Stimulated activated naive B cell treated with anti-CD40 and anti-IgM and Interleukin-4, amounts not matched to agents 10 μg/mL and 1 μg/mL and 100 μg/mL, for 72 hours (primary cell): ENCODE results near the gene FOXR1.
"Not testable (repeated sequence)": the region's sequence is repeated elsewhere in the genome, so short reads cannot be mapped to it uniquely, and the experiment has no call there.

Source experiments
- ATAC-seq, 2 donors: fragments of 150-1000 bp; cut with Tn5 transposase; replicated peaks; 2 replicates each; pipeline ENCODE4 v1.10.0; 2021; ENCODE audit warnings: moderate library complexity in 1 of 2
- DNase-seq: peaks from one replicate; pipeline ENCODE4 v3.0.0; 2021
- H3K27ac Mint-ChIP-seq: one replicate; pipeline ENCODE4 v1.8.0; 2022; ENCODE audit warnings: mild to moderate bottlenecking, mixed read lengths
- H3K27me3 Mint-ChIP-seq, 2 donors: one replicate each; pipeline ENCODE4 v1.8.0; 2022; ENCODE audit warnings: mixed read lengths in 2 of 2
- H3K36me3 Mint-ChIP-seq, 2 donors: one replicate each; pipeline ENCODE4 v1.8.0; 2022; ENCODE audit warnings: mixed read lengths in 2 of 2, mild to moderate bottlenecking in 1 of 2
- H3K4me1 Mint-ChIP-seq, 2 donors: one replicate each; pipeline ENCODE4 v1.8.0; 2022; ENCODE audit warnings: mixed read lengths in 2 of 2, mild to moderate bottlenecking in 1 of 2
- H3K4me3 Mint-ChIP-seq, 2 donors: one replicate each; pipeline ENCODE4 v1.8.0; 2022; ENCODE audit warnings: mild to moderate bottlenecking in 2 of 2, mixed read lengths in 2 of 2, moderate library complexity in 1 of 2
- H3K9me3 Mint-ChIP-seq, 2 donors: one replicate each; pipeline ENCODE4 v1.8.0; 2022; ENCODE audit warnings: mixed read lengths in 2 of 2, mild to moderate bottlenecking in 1 of 2

Gene FOXR1

GRCh38 chr11:118997627-118998387 is 26.2 kb downstream of the FOXR1 start, which contains the start of gene CENATAC:
Gene CENATAC (plus strand): TSS chr11:118998138. CDS start chr11:118998198, 60 bp downstream.
- ATAC-seq (peak; percentile 90 to 97), DNase-seq (peak; percentile 93)
- Mint-ChIP-seq H3K36me3 (peaks cover 13 to 27% of the 10 kb centered on the region in 2 donors), H3K9me3 (no peaks in the 10 kb centered on the region), H3K27me3 (no peaks in the 10 kb centered on the region), H3K4me1 (peaks cover 15 to 44% of the 10 kb centered on the region in 2 donors), H3K27ac (peak within 1 kb of the TSS; percentile 97), H3K4me3 (peak within 1 kb of the TSS; percentile 97 to 98)

- Mint-ChIP-seq H3K27ac (peak overlapping the region; percentile 97), H3K4me1 (peaks cover 15 to 44% of the 10 kb centered on the region in 2 donors), H3K4me3 (peak overlapping the region; percentile 97 to 98), H3K9me3 (no peaks in the 10 kb centered on the region), H3K27me3 (no peaks in the 10 kb centered on the region), H3K36me3 (peaks cover 15 to 32% of the 10 kb centered on the region in 2 donors)
- ATAC-seq = no peak
- DNase-seq = no peak
These were observed 26.8 kb downstream of the FOXR1 start for GRCh38 chr11:118998388-118998717.

GRCh38 chr11:118998822-118999221 is 27.3 kb downstream of the FOXR1 start:
- peaks cover 13 to 31% of the 10 kb centered on the region in 2 donors for H3K36me3 Mint-ChIP-seq
- peak overlapping the region; percentile 97 for H3K27ac Mint-ChIP-seq
- no peak for ATAC-seq
- H3K9me3 Mint-ChIP-seq = no peaks in the 10 kb centered on the region
- peaks cover 15 to 44% of the 10 kb centered on the region in 2 donors for H3K4me1 Mint-ChIP-seq
- H3K27me3 Mint-ChIP-seq = no peaks in the 10 kb centered on the region
- DNase-seq = no peak
- H3K4me3 Mint-ChIP-seq = peak overlapping the region; percentile 97 to 98

- no peak for ATAC-seq
- peaks cover 15 to 42% of the 10 kb centered on the region in 2 donors for H3K4me1 Mint-ChIP-seq
- no peak overlapping the region for H3K27ac Mint-ChIP-seq
- no peaks in the 10 kb centered on the region for H3K27me3 Mint-ChIP-seq
- no peak overlapping the region for H3K4me3 Mint-ChIP-seq
- H3K36me3 Mint-ChIP-seq = peaks cover 16 to 39% of the 10 kb centered on the region in 2 donors
- DNase-seq = no peak
- H3K9me3 Mint-ChIP-seq = no peaks in the 10 kb centered on the region
These were observed 29.3 kb downstream of the FOXR1 start for GRCh38 chr11:119000906-119001305.

- Mint-ChIP-seq H3K9me3 (no peaks in the 10 kb centered on the region), H3K27me3 (no peaks in the 10 kb centered on the region), H3K4me1 (peaks cover 7 to 13% of the 10 kb centered on the region in 2 donors), H3K36me3 (peaks cover 39 to 47% of the 10 kb centered on the region in 2 donors), H3K27ac (peak overlapping the region; percentile 51), H3K4me3 (no peak overlapping the region)
- DNase-seq (no peak), ATAC-seq (no peak)
These were observed 35.1 kb downstream of the FOXR1 start for GRCh38 chr11:119006656-119007055.

GRCh38 chr11:119011476-119012053 is 40.0 kb downstream of the FOXR1 start:
- ATAC-seq (no peak), DNase-seq (no peak)
- peaks cover 29 to 33% of the 10 kb centered on the region in 2 donors for H3K4me1 Mint-ChIP-seq
- H3K27ac Mint-ChIP-seq = no peak overlapping the region
- no peaks in the 10 kb centered on the region for H3K27me3 Mint-ChIP-seq
- H3K36me3 Mint-ChIP-seq = peaks cover 61 to 62% of the 10 kb centered on the region in 2 donors
- H3K4me3 Mint-ChIP-seq = no peak overlapping the region
- H3K9me3 Mint-ChIP-seq = no peaks in the 10 kb centered on the region

- Mint-ChIP-seq H3K27ac (peak overlapping the region; percentile 56), H3K9me3 (no peaks in the 10 kb centered on the region), H3K36me3 (peaks cover 56 to 63% of the 10 kb centered on the region in 2 donors), H3K27me3 (no peaks in the 10 kb centered on the region), H3K4me1 (peaks cover 24 to 28% of the 10 kb centered on the region in 2 donors), H3K4me3 (no peak overlapping the region)
- ATAC-seq = no peak
- no peak for DNase-seq
These were observed 41.1 kb downstream of the FOXR1 start for GRCh38 chr11:119012629-119013170.

GRCh38 chr11:119014209-119014924 is 42.8 kb downstream of the FOXR1 start:
- peak overlapping the region; percentile 51 for H3K27ac Mint-ChIP-seq
- H3K27me3 Mint-ChIP-seq = no peaks in the 10 kb centered on the region
- H3K4me1 Mint-ChIP-seq = peaks cover 24 to 28% of the 10 kb centered on the region in 2 donors
- ATAC-seq (no peak), DNase-seq (no peak)
- peaks cover 53 to 69% of the 10 kb centered on the region in 2 donors for H3K36me3 Mint-ChIP-seq
- H3K4me3 Mint-ChIP-seq = no peak overlapping the region
- no peaks in the 10 kb centered on the region for H3K9me3 Mint-ChIP-seq

GRCh38 chr11:119015054-119015611 is 43.6 kb downstream of the FOXR1 start:
- DNase-seq (no peak), ATAC-seq (no peak)
- Mint-ChIP-seq H3K36me3 (peaks cover 53 to 65% of the 10 kb centered on the region in 2 donors), H3K9me3 (no peaks in the 10 kb centered on the region), H3K27me3 (no peaks in the 10 kb centered on the region), H3K4me3 (peak overlapping the region; percentile 30 to 57), H3K27ac (peak overlapping the region; percentile 69), H3K4me1 (peaks cover 25 to 28% of the 10 kb centered on the region in 2 donors)

- Mint-ChIP-seq H3K36me3 (peaks cover 44 to 60% of the 10 kb centered on the region in 2 donors), H3K9me3 (no peaks in the 10 kb centered on the region), H3K27me3 (no peaks in the 10 kb centered on the region), H3K27ac (peak overlapping the region; percentile 51), H3K4me1 (peaks cover 25 to 32% of the 10 kb centered on the region in 2 donors), H3K4me3 (peak overlapping the region; percentile 69 to 98)
- no peak for ATAC-seq
- no peak for DNase-seq
These were observed 44.9 kb downstream of the FOXR1 start for GRCh38 chr11:119016216-119017009.

- DNase-seq, H3K9me3 Mint-ChIP-seq, H3K27me3 Mint-ChIP-seq, ATAC-seq: not testable (repeated sequence)
- Mint-ChIP-seq H3K36me3 (peaks cover 47 to 62% of the 10 kb centered on the region in 2 donors), H3K27ac (peak overlapping the region; percentile 100), H3K4me1 (peaks cover 23 to 29% of the 10 kb centered on the region in 2 donors), H3K4me3 (peak overlapping the region; percentile 98)
These were observed 45.8 kb downstream of the FOXR1 start for GRCh38 chr11:119017377-119017776.

- H3K27me3 Mint-ChIP-seq = no peaks in the 10 kb centered on the region
- H3K36me3 Mint-ChIP-seq = peaks cover 44 to 59% of the 10 kb centered on the region in 2 donors
- peak within 1 kb of the TSS; percentile 100 for H3K27ac Mint-ChIP-seq
- DNase-seq (peak; percentile 93), ATAC-seq (peak; percentile 92 to 93)
- H3K4me3 Mint-ChIP-seq = peak within 1 kb of the TSS; percentile 98
- H3K4me1 Mint-ChIP-seq = peaks cover 18 to 30% of the 10 kb centered on the region in 2 donors
- H3K9me3 Mint-ChIP-seq = no peaks in the 10 kb centered on the region
These were observed 46.7 kb downstream of the FOXR1 start, which contains the start of the genes RPS25 and TRAPPC4 for GRCh38 chr11:119018074-119018938. Gene RPS25 (minus strand): TSS chr11:119018343. CDS start chr11:119018284, 59 bp downstream. Gene TRAPPC4 (plus strand): TSS chr11:119018766. CDS start chr11:119018796, 30 bp downstream.
